ENCODE measurements around the gene PRKAG2.
A peak's percentile ranks its signal among the peaks of the same experiment; 100 is the strongest.

The PRKAG2 gene

GRCh38 chr7:151631570-151631952, 245.4 kb downstream of the PRKAG2 start:
- H3K4me3 Mint-ChIP-seq: peak overlapping the region; percentile 87
- peaks cover 41% of the 10 kb centered on the region for H3K4me1 Mint-ChIP-seq
- peak overlapping the region; percentile 80 for H3K27ac Mint-ChIP-seq
- H3K27me3 Mint-ChIP-seq: no peaks in the 10 kb centered on the region
- peaks cover 2% of the 10 kb centered on the region for H3K36me3 Mint-ChIP-seq
- no peaks in the 10 kb centered on the region for H3K9me3 Mint-ChIP-seq

DNA sequence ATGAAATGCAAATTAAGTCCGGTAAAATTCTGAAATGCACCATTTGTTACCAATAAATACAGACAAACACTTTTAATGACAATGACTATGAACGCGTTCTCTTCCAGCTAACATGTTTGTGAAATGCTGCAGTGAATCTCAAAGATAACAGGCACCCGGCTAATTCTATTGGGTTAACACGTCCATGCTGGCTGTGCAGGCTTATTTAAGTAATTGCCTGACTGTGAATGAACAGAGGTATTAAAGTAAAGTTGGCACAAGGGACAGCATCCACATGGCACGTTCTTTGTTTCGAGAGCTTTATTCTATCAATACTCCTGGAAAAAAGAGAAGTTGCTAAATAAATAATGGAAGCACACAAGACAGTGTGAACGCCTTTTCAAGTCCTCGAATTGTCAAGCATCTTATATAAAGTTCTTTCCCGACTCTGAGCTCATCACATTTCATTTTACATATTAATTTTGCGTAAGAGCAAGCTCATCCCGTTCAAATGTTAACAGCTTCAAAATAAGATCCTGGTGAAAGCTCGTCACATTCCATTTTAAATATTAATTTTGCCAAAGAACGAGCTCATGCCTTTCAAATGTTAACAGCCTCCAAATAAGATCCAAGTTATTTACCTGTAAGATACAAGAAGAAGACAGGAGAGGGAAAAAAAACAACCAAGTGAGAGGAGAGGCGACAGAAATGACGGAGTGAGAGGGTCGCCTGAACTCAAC, 245.9 kb downstream of the PRKAG2 start:
- Mint-ChIP-seq H3K9me3 (no peaks in the 10 kb centered on the region), H3K36me3 (peaks cover 2% of the 10 kb centered on the region), H3K4me3 (peak overlapping the region; percentile 87), H3K27ac (peak overlapping the region; percentile 80), H3K27me3 (no peaks in the 10 kb centered on the region), H3K4me1 (peaks cover 47% of the 10 kb centered on the region)

DNA sequence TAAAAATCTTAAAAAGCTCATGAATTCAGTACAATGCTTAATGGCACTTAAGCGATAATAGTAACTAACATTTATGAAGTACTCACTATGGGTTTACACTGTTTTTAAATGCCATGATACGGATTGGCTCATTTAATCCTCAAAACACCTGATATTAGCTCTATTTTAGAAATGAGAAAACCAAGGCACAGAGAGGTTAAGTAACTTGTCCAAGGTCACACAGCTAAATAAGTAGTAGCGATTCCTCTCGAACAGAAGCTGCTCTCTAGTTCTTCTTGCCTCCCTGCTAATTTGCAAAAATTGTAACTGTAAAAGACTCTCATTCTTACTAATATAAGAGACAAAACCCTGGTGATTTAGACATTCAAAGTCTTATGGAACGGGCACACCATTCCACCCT, 246.6 kb downstream of the PRKAG2 start:
- peak overlapping the region; percentile 87 for H3K4me3 Mint-ChIP-seq
- no peak overlapping the region for H3K27ac Mint-ChIP-seq
- peaks cover 2% of the 10 kb centered on the region for H3K36me3 Mint-ChIP-seq
- H3K4me1 Mint-ChIP-seq: peaks cover 53% of the 10 kb centered on the region
- no peaks in the 10 kb centered on the region for H3K9me3 Mint-ChIP-seq
- no peaks in the 10 kb centered on the region for H3K27me3 Mint-ChIP-seq

GRCh38 chr7:151629713-151630272, 247.1 kb downstream of the PRKAG2 start:
- Mint-ChIP-seq H3K4me3 (peak overlapping the region; percentile 27), H3K4me1 (peaks cover 59% of the 10 kb centered on the region), H3K27ac (no peak overlapping the region)

GRCh38 chr7:151628846-151629604, 247.9 kb downstream of the PRKAG2 start:
- no peaks in the 10 kb centered on the region for H3K27me3 Mint-ChIP-seq
- peaks cover 65% of the 10 kb centered on the region for H3K4me1 Mint-ChIP-seq
- H3K4me3 Mint-ChIP-seq: no peak overlapping the region
- H3K9me3 Mint-ChIP-seq: no peaks in the 10 kb centered on the region
- H3K27ac Mint-ChIP-seq: no peak overlapping the region
- H3K36me3 Mint-ChIP-seq: peaks cover 2% of the 10 kb centered on the region

More at GRCh38 chr7:151629713-151630272, 247.1 kb downstream of the PRKAG2 start:
- Mint-ChIP-seq H3K27me3 (no peaks in the 10 kb centered on the region), H3K36me3 (peaks cover 2% of the 10 kb centered on the region), H3K9me3 (no peaks in the 10 kb centered on the region)

- H3K27ac Mint-ChIP-seq: peak overlapping the region; percentile 5
- no peak overlapping the region for H3K4me3 Mint-ChIP-seq
- peaks cover 2% of the 10 kb centered on the region for H3K36me3 Mint-ChIP-seq
- H3K27me3 Mint-ChIP-seq: no peaks in the 10 kb centered on the region
- no peaks in the 10 kb centered on the region for H3K9me3 Mint-ChIP-seq
- peaks cover 67% of the 10 kb centered on the region for H3K4me1 Mint-ChIP-seq
Measured at GRCh38 chr7:151626422-151627115, 250.3 kb downstream of the PRKAG2 start.

GRCh38 chr7:151625606-151626005, 251.3 kb downstream of the PRKAG2 start:
- Mint-ChIP-seq H3K9me3 (no peaks in the 10 kb centered on the region), H3K4me1 (peaks cover 57% of the 10 kb centered on the region)

GRCh38 chr7:151624246-151624928, 252.5 kb downstream of the PRKAG2 start:
- no peaks in the 10 kb centered on the region for H3K9me3 Mint-ChIP-seq
- H3K4me1 Mint-ChIP-seq: peaks cover 50% of the 10 kb centered on the region
- H3K27me3 Mint-ChIP-seq: no peaks in the 10 kb centered on the region
- peaks cover 2% of the 10 kb centered on the region for H3K36me3 Mint-ChIP-seq
- no peak overlapping the region for H3K27ac Mint-ChIP-seq
- no peak overlapping the region for H3K4me3 Mint-ChIP-seq

More at GRCh38 chr7:151625606-151626005, 251.3 kb downstream of the PRKAG2 start:
- H3K4me3 Mint-ChIP-seq: no peak overlapping the region
- no peak overlapping the region for H3K27ac Mint-ChIP-seq
- no peaks in the 10 kb centered on the region for H3K27me3 Mint-ChIP-seq
- peaks cover 2% of the 10 kb centered on the region for H3K36me3 Mint-ChIP-seq

DNA sequence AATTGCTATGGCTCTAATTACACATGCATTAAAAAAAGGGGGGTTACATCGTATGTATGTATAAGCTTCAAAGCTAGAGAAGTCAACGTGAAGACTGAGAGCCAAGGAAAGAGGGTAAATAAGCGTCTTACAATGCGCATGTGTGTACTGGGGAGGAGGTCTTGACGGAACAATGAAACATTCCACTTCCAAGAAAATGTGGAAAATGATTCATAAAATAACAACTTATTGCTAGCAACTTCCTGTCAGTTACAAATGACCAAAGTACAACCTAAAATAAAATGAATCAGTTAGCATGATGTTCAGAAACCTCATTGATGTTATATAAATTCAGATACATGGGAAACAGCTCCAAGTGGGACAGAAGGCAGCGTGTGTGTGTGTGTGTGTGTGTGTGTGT, 253.1 kb downstream of the PRKAG2 start:
- Mint-ChIP-seq H3K36me3 (peaks cover 2% of the 10 kb centered on the region), H3K4me1 (peaks cover 46% of the 10 kb centered on the region), H3K27ac (no peak overlapping the region), H3K27me3 (no peaks in the 10 kb centered on the region), H3K4me3 (no peak overlapping the region), H3K9me3 (no peaks in the 10 kb centered on the region)

DNA sequence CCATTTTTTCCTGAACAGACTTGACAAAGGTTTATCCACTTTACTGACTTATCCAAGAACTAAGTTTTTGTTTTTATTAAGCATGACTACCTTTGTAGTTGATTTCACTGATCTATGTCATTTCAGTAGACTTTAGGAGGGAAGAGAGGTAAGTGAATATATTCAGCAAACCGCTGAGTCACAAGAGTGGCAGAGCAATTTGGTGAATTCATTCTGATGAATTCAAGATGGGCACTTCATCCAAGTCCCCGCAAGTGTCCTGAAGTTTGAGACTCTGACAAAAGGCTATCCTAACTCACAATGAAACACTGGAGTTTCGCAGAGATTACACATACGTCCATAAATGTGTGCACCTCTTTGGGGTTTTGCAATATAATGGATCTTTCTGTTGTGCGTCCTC, 255.0 kb downstream of the PRKAG2 start:
- H3K4me1 Mint-ChIP-seq: peaks cover 44% of the 10 kb centered on the region
- H3K27me3 Mint-ChIP-seq: no peaks in the 10 kb centered on the region
- H3K4me3 Mint-ChIP-seq: no peak overlapping the region
- no peaks in the 10 kb centered on the region for H3K9me3 Mint-ChIP-seq
- H3K27ac Mint-ChIP-seq: no peak overlapping the region
- H3K36me3 Mint-ChIP-seq: peaks cover 2% of the 10 kb centered on the region

GRCh38 chr7:151616443-151617213, 260.3 kb downstream of the PRKAG2 start:
- H3K4me3 Mint-ChIP-seq: no peak overlapping the region
- peaks cover 4% of the 10 kb centered on the region for H3K36me3 Mint-ChIP-seq
- H3K9me3 Mint-ChIP-seq: no peaks in the 10 kb centered on the region
- no peak overlapping the region for H3K27ac Mint-ChIP-seq
- peaks cover 19% of the 10 kb centered on the region for H3K4me1 Mint-ChIP-seq
- H3K27me3 Mint-ChIP-seq: no peaks in the 10 kb centered on the region

DNA sequence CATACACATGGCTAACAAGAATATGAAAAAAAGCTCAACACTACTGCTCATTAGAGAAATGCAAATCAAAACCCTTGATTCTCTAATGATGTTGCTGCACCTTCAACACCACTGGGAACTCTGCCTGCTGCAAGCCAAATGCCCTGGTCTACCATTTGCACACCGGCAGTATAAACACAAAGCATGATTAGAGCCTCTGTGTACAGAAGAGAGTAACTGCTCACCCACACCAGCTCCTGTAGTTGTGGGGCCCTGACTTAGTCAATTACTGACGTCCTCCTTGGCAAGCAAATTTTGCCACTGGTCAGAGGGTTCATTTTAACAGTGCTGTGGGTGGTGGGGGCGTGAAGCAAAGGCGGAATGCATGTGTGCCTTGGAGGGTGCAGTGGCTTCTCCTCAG, 261.1 kb downstream of the PRKAG2 start:
- no peak overlapping the region for H3K27ac Mint-ChIP-seq
- H3K9me3 Mint-ChIP-seq: no peaks in the 10 kb centered on the region
- H3K27me3 Mint-ChIP-seq: no peaks in the 10 kb centered on the region
- H3K4me3 Mint-ChIP-seq: no peak overlapping the region
- peaks cover 4% of the 10 kb centered on the region for H3K36me3 Mint-ChIP-seq
- peaks cover 18% of the 10 kb centered on the region for H3K4me1 Mint-ChIP-seq

GRCh38 chr7:151615058-151615457, 261.9 kb downstream of the PRKAG2 start:
- Mint-ChIP-seq H3K9me3 (no peaks in the 10 kb centered on the region), H3K4me3 (no peak overlapping the region), H3K4me1 (peaks cover 15% of the 10 kb centered on the region), H3K27me3 (no peaks in the 10 kb centered on the region), H3K36me3 (peaks cover 4% of the 10 kb centered on the region), H3K27ac (no peak overlapping the region)

DNA sequence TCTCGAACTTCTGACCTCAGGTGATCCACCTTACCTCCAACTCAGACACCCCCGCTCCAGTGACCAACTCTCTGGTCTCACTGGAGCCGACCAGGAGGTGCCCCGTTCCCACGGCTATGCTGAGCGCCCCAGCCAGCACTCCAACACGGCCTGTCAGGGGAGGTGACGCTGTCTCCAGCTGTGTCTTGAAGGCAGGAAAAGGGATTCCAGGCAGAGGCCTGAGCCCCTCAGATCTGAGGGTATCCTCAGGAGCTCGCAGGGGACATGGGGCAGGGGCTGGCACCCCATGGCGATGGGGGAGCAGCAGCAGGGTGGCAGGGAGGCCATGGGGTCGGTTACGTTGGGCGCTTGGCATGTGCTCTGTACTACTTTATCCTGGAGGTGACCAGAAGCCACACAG, 262.9 kb downstream of the PRKAG2 start:
- H3K36me3 Mint-ChIP-seq: peaks cover 4% of the 10 kb centered on the region

More for the DNA sequence above, 262.9 kb downstream of the PRKAG2 start:
- H3K27me3 Mint-ChIP-seq: no peaks in the 10 kb centered on the region
- no peak overlapping the region for H3K4me3 Mint-ChIP-seq
- no peak overlapping the region for H3K27ac Mint-ChIP-seq
- H3K4me1 Mint-ChIP-seq: peaks cover 17% of the 10 kb centered on the region
- H3K9me3 Mint-ChIP-seq: no peaks in the 10 kb centered on the region

Measured in activated naive CD4-positive, alpha-beta T cell treated with anti-CD3 and anti-CD28 coated beads, Interleukin-2, amount 50 U/mL, for 24 hours (primary cell).